COLO668 (cell line): ENCODE data around the gene CDH4.

ENCODE experiments used
- DNase-seq: peaks from one replicate; lab custom pipeline; 2025; ENCODE audit not compliant: unreplicated experiment; lab: John Stamatoyannopoulos, UW

CDH4 gene

GRCh38 chr20:61821735-61822134 lies 569.7 kb downstream of the CDH4 start:
- no peak for DNase-seq

DNA sequence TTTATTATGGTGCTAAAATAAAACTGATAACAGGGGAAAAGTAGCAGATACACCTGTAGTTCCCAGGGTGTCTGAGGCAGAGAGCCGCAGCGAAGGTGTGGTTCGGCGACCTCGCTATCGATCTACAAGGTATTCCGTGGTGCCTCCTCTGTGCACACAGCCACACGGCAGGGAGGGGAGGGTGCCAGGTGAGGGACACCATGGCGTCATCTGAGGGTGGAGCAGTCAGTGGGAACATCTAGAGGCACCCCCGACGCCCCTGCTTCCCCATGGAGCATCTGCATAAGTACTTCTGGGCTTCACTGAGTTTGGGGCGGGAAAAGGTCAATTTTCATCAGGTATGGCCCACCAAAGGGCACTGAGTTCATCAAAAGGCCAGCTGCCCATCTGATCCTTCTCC lies 570.3 kb downstream of the CDH4 start:
- no peak for DNase-seq

DNA sequence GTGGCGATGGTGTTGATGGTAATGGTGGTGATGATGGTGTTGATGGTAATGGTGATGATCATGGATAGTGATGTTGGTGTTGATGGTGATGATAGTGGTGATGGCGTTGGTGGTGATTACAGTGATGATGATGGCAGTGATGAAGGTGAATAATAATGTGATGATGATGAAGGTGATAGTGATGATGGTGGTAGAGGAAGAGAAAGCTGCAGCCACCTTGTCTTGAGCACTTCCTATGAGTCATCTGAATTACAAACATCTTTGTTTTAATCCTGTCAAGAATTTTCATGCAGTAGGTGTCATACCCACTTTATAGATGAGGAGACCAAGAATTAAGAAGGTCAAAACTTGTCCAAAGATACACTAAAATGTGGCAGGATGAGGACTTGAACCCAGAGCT lies 571.2 kb downstream of the CDH4 start:
- DNase-seq: no peak

GRCh38 chr20:61828891-61829290 lies 576.8 kb downstream of the CDH4 start:
- no peak for DNase-seq

GRCh38 chr20:61829526-61829925 lies 577.5 kb downstream of the CDH4 start:
- no peak for DNase-seq

GRCh38 chr20:61830241-61830930 lies 578.3 kb downstream of the CDH4 start:
- no peak for DNase-seq

GRCh38 chr20:61830991-61831390 lies 578.9 kb downstream of the CDH4 start:
- no peak for DNase-seq

DNA sequence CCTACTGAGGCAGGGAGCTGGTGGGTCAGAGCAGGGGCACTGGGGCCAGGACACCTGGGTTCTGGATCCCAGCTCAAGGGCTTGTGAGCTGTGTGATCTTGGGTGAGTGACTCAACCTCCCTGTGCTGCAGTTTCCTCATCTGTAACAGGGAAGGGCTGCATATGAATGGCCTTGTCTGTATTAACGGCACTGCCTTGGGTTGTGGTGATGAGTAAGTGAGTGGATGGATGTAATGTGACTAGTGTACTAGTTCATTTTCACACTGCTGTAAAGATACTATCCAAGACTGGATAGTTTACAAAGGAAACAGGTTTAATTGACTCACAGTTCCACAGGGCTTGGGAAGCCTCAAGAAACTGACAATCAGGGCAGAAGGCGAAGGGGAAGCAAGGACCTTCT lies 580.1 kb downstream of the CDH4 start:
- DNase-seq: no peak

- no peak for DNase-seq
Observed at GRCh38 chr20:61833807-61834610, 581.9 kb downstream of the CDH4 start.

DNA sequence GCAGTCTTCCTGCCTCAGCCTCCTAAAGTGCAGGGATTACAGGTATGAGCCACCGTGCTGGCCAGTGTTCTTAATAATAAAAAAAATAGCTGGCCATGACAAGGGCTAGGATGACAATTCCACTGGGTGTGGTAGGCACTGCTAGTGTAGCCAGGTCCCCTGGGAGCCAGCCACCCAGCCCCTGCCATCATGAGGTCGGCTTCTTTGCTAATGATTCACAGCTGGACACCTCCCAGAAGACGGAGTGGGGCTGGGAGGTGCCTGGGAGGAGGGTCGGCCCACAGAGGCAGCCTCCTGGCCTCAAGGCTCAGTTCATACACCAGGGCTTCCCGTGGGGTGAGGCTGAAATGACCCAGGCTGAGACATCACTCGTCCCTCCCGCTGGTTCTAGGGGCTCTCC lies 583.2 kb downstream of the CDH4 start:
- DNase-seq: no peak

DNA sequence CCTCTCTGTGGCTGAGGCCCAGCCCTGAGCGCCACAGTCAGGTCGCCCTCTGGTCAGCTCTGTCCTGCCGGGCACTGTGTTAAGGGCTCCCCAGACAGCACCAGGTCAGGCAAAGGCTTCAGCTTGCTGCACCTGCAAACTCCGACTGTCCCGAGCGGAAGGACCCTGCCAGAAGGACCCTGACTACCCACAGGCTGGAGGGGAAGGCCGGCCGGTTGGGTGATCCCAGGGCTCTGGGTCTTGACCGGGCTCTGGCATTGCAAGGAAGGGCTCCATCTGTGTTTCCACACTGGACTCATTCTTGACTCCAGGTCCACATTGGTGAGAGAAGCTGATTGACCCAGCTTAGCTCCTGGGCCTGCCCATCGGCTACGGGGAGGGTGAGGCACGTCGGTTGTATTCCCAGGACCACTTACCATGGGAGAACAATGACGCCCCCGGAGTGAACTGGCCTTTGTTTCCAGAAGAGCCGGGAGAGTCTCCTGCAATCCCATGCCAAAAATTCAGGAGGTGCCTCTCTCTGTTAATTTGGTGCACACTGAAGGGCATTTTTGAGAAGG lies 583.8 kb downstream of the CDH4 start:
- DNase-seq: no peak

- no peak for DNase-seq
Observed at GRCh38 chr20:61837200-61837599, 585.1 kb downstream of the CDH4 start.

GRCh38 chr20:61839223-61839911 lies 587.3 kb downstream of the CDH4 start:
- DNase-seq: no peak

DNA sequence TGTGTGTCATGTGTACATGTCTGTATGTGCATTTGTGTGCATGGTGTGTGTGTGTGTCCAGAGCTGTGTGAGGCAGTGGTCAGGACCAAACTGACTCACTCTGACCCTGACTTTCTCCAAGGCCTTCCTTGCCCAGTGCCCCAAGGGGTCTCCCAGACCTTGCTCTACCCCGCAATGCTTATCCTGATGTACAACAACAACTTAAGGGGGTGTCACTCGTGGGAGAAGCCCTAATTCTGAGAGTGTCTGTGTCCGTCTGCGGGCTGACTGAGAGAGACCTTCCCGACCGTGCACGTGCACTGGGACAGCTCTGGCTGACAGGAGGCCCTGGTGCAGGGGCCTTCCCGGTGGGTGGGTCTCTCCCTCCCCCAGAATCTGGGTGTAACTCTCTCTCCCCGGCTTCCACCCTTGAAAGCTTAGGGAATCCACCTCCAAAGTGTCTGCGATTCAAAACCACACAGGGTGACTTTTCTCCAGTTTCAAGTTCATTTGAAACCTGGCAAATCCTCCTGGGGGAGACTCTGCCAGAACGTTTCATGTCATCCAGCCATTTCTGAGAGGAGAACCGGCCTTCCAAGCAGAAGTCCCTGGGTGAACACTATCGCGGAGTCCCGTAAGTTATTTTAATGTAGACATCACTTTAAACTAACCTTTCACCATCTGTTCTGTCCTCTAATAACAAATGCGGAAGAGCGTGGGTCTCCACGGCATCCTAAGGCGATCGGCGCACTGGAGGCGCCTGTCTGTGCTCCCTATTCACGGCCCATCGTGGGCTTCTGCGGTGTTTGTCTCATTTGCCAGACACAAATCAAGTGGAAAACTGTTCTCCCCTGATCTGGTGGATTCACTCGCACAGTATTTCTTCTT lies 588.1 kb downstream of the CDH4 start:
- no peak for DNase-seq

DNA sequence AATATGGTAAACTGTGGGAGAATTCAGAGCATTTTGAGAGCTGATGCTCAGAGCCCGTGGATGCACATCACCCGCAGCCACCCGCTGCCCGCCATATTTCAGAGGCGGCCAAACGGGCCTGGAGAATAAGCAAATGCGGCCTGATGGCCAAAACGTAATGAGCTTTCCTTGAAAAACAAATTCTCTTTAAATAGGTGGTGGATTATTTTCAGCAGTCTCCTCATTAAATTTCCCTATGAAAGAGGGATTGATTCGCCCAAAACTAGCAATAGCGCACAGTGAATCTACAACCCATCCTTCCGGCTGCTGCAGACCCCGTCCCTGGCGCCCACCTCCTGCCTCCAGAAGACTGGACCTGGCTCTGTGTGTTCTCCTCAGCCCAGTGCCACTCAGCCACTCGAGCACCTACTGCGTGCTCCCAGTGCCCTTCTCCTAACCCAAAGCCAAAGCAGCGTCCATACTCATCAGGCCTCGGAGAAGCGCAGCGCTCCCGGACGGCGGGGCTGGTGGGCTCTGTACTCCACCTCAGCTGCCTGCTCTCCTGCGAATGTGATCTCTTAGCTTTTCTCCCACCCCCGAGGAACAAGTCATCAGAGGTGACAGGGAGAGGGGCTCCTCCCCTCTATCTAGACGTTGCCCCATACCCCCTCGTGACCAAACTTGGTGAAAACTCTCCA lies 588.9 kb downstream of the CDH4 start:
- no peak for DNase-seq

DNA sequence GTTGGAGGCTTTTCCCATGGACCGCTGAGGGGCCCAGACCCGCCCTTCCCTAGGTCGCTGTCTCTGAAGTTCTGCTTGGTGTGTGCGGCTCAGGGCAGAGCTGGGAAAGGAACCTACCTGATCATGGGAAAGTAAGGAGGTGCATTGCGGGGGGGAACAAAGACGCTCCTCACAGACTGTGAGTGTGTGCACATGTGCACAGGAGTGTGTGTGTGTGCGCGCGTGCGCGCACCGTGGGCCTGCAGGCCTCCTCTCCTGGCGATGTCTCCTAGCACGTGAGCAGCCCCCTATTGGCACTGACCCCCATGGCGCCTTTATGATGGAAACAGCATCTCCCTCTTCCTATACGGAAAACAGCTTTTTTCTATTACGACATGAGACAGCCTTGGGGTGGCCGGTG lies 589.5 kb downstream of the CDH4 start:
- no peak for DNase-seq

- DNase-seq: no peak
Observed at GRCh38 chr20:61841966-61842365, 589.9 kb downstream of the CDH4 start.

DNA sequence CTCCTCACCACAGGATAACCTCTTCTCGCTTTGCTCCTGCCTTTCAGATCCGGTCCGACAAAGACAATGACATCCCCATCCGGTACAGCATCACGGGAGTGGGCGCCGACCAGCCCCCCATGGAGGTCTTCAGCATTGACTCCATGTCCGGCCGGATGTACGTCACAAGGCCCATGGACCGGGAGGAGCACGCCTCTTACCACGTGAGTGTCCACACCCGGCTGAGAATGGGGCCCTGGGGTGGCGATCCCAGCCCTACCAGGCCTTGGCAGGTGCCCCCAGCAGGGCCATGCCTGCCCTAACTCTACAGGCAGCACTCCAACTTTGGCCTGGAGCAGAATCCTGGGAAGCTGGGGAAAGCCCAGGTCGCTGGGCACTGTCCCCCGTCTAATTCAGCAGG lies 592.6 kb downstream of the CDH4 start:
- DNase-seq: no peak

DNA sequence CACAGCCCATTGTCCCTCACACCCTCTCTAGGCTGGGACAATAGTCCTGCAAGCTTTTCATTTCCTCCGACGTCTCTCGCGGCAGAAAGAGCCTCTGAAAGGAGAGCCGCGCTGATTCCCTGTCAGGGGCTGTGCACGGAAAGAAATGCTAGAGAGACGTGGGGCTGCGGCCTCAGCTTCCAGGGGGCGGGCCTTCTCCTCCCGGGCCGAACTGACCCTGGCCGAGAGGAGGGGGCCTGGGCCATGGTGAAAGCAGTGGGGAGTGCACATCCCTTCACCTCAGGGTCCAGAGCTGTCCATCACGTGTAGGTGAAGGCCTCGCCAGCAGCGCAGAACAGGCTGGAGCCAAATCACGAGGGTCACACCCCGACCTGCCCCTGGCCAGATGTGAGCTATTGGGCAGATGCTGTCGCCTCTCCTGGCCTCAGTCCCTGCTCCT lies 593.2 kb downstream of the CDH4 start:
- no peak for DNase-seq

- no peak for DNase-seq
Observed at GRCh38 chr20:61846074-61846473, 594.0 kb downstream of the CDH4 start.
